NB4 (cell line): ENCODE data around the gene UBE2I.

Source experiments
- CTCF ChIP-seq: IDR thresholded peaks from one replicate; pipeline ENCODE4 v1.5.1; 2012; ENCODE audit warnings: low read depth, low read length
- MAX ChIP-seq: IDR thresholded peaks from 2 replicates; pipeline ENCODE4 v1.6.1; 2011; ENCODE audit warnings: low read depth, low read length
- POLR2A ChIP-seq: IDR thresholded peaks from 2 replicates; pipeline ENCODE4 v1.6.1; 2011; ENCODE audit warnings: mild to moderate bottlenecking; ENCODE audit not compliant: insufficient read length; ENCODE audit errors: extremely low read depth

- no peak for TF ChIP-seq CTCF
- TF ChIP-seq POLR2A = no peak
- TF ChIP-seq MAX = no peak
Measured at GRCh38 chr16:1274767-1275166, 34.7 kb upstream of the UBE2I start.
